NB4 (cell line): ENCODE measurements around the gene STK32C.

Source experiments
- MYC ChIP-seq: IDR thresholded peaks from 2 replicates; pipeline ENCODE4 v1.6.1; 2011; ENCODE audit warnings: low read depth, low read length
- POLR2A ChIP-seq: IDR thresholded peaks from 2 replicates; pipeline ENCODE4 v1.6.1; 2011; ENCODE audit warnings: mild to moderate bottlenecking; ENCODE audit not compliant: insufficient read length; ENCODE audit errors: extremely low read depth
- TF ChIP-seq, protein P1 (sequence below): IDR thresholded peaks from one replicate; pipeline ENCODE4 v1.5.1; 2012; ENCODE audit warnings: low read depth, low read length
- TF ChIP-seq, protein P2 (sequence below): IDR thresholded peaks from 2 replicates; pipeline ENCODE4 v1.6.1; 2011; ENCODE audit warnings: low read depth, low read length

DNA sequence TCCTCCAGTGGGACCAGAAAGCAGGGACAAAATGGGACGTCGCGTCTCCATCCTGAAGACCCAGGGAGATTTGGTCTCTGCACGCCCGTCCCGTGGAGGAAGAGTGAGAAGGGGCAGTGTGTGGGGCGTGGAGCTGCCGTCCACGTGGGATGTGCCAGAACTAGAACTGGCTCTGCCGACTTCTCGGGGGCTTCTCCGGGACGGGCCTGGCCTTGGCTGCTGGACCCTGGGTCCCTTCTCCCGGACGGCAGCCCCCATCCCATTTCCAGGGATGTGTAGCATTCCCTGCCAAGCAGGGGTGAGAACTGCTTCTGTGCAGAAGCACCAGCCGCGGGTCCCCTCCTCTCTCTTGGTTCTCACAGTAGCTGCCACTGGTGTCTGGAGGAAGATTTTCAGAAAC is 139.8 kb downstream of the STK32C start:
- TF ChIP-seq, protein P1, sequence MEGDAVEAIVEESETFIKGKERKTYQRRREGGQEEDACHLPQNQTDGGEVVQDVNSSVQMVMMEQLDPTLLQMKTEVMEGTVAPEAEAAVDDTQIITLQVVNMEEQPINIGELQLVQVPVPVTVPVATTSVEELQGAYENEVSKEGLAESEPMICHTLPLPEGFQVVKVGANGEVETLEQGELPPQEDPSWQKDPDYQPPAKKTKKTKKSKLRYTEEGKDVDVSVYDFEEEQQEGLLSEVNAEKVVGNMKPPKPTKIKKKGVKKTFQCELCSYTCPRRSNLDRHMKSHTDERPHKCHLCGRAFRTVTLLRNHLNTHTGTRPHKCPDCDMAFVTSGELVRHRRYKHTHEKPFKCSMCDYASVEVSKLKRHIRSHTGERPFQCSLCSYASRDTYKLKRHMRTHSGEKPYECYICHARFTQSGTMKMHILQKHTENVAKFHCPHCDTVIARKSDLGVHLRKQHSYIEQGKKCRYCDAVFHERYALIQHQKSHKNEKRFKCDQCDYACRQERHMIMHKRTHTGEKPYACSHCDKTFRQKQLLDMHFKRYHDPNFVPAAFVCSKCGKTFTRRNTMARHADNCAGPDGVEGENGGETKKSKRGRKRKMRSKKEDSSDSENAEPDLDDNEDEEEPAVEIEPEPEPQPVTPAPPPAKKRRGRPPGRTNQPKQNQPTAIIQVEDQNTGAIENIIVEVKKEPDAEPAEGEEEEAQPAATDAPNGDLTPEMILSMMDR = no peak
- TF ChIP-seq POLR2A = no peak
- TF ChIP-seq, protein P2, sequence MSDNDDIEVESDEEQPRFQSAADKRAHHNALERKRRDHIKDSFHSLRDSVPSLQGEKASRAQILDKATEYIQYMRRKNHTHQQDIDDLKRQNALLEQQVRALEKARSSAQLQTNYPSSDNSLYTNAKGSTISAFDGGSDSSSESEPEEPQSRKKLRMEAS = no peak
- TF ChIP-seq MYC = no peak
